DMS153 treated with DMSO at 0.1 percent for 48 hours (cell line): ENCODE data around the gene OSBPL8.

Experiments
- DNase-seq: peaks from one replicate; lab custom pipeline; 2025; ENCODE audit not compliant: unreplicated experiment; lab: John Stamatoyannopoulos, UW

OSBPL8 gene

GRCh38 chr12:76312315-76312714, 247.3 kb downstream of the OSBPL8 start:
- DNase-seq, result no peak

GRCh38 chr12:76311796-76312195, 247.8 kb downstream of the OSBPL8 start:
- DNase-seq, result no peak

GRCh38 chr12:76310110-76310509, 249.5 kb downstream of the OSBPL8 start:
- no peak for DNase-seq

GRCh38 chr12:76308866-76309265, 250.7 kb downstream of the OSBPL8 start:
- no peak for DNase-seq

GRCh38 chr12:76307083-76307482, 252.5 kb downstream of the OSBPL8 start:
- no peak for DNase-seq

- no peak for DNase-seq
Observed at GRCh38 chr12:76303989-76304460, 255.5 kb downstream of the OSBPL8 start.

GRCh38 chr12:76303365-76303764, 256.2 kb downstream of the OSBPL8 start:
- DNase-seq, result no peak
